Breast epithelium (tissue), 3 donors: Measurements from ENCODE around the gene SNX25.

ENCODE experiments used
- POLR2A ChIP-seq: fragments of 450-650 bp; IDR thresholded peaks from one replicate; pipeline ENCODE4 v1.6.1; 2016; ENCODE audit warnings: antibody characterized with exemption, mild to moderate bottlenecking, moderate library complexity
- POLR2AphosphoS5 ChIP-seq, 3 donors: sonication (generic); formaldehyde crosslinking; IDR thresholded peaks; one replicate each; pipeline ENCODE4 v1.6.1; 2017; ENCODE audit warnings: antibody characterized with exemption in 3 of 3
- TF ChIP-seq, protein P1 (sequence below), 3 donors: fragments of 450-650 bp; IDR thresholded peaks; one replicate each; pipeline ENCODE4 v1.5.1; 2016 to 2017; ENCODE audit warnings: antibody characterized with exemption in 3 of 3, mild to moderate bottlenecking in 3 of 3, moderate library complexity in 3 of 3

- TF ChIP-seq, protein P1, sequence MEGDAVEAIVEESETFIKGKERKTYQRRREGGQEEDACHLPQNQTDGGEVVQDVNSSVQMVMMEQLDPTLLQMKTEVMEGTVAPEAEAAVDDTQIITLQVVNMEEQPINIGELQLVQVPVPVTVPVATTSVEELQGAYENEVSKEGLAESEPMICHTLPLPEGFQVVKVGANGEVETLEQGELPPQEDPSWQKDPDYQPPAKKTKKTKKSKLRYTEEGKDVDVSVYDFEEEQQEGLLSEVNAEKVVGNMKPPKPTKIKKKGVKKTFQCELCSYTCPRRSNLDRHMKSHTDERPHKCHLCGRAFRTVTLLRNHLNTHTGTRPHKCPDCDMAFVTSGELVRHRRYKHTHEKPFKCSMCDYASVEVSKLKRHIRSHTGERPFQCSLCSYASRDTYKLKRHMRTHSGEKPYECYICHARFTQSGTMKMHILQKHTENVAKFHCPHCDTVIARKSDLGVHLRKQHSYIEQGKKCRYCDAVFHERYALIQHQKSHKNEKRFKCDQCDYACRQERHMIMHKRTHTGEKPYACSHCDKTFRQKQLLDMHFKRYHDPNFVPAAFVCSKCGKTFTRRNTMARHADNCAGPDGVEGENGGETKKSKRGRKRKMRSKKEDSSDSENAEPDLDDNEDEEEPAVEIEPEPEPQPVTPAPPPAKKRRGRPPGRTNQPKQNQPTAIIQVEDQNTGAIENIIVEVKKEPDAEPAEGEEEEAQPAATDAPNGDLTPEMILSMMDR (IDR thresholded peaks at IDR 0.05): no peak
- no peak for TF ChIP-seq POLR2A
- TF ChIP-seq POLR2AphosphoS5 (IDR thresholded peaks at IDR 0.05): no peak
These were observed 29.4 kb downstream of the SNX25 start for GRCh38 chr4:185238750-185239149.
